ENCODE data around the gene ELFN2. TPM values are rescaled to one million over a fixed set of nuclear protein-coding genes. Genes with fewer than 3 reads are reported as not detected.

The ELFN2 gene
- total RNA-seq, 4 donors from 2014 or later, result 0.30 to 4.4 (median 3.1) TPM

GRCh38 chr22:37318364-37319109 lies 108.7 kb downstream of the ELFN2 start:
- no peak for TF ChIP-seq CTCF (IDR thresholded peaks at IDR 0.05)
- TF ChIP-seq EP300 (IDR thresholded peaks at IDR 0.05), result no peak
- no peak for TF ChIP-seq POLR2A (IDR thresholded peaks at IDR 0.05)

More at GRCh38 chr22:37318364-37319109, 108.7 kb downstream of the ELFN2 start:
- peaks cover 0 to 8% (median 0%) of the 10 kb centered on the region in 4 donors for H3K4me1 ChIP-seq
- no peak for DNase-seq (ENCODE audit: low spot score in 2 of 2)
- WGBS, 2 donors, result 60 to 62% methylated on average over 18 of the region's 18 CpGs
- H3K4me3 ChIP-seq, result no peak overlapping the region
- H3K36me3 ChIP-seq, result no peaks in the 10 kb centered on the region
- no peak overlapping the region for H3K27ac ChIP-seq
- no peaks in the 10 kb centered on the region for H3K9me3 ChIP-seq
- H3K27me3 ChIP-seq, result peaks cover 0 to 23% of the 10 kb centered on the region in 2 donors

Other genes starting within 250 kb of the ELFN2 start
- gene C1QTNF6, start 239.2 kb downstream of the ELFN2 start, total RNA-seq, result 1 to 10 TPM; 2.6 to 3.9 (median 3.4) TPM
- gene SSTR3, start 215.0 kb downstream of the ELFN2 start, total RNA-seq, result not detected
- 10 to 100 TPM in 1 of 4 donors, 1 to 10 TPM in 3; 6.3 to 18.6 (median 7.8) TPM for gene RAC2, start 183.2 kb downstream of the ELFN2 start, total RNA-seq
- 10 to 100 TPM in 3 of 4 donors, 1 to 10 TPM in 1; 7.7 to 27.3 (median 19.0) TPM for gene CYTH4, start 145.0 kb downstream of the ELFN2 start, total RNA-seq
- 10 to 100 TPM; 11.7 to 24.9 (median 19.4) TPM for gene MFNG, start 58.9 kb upstream of the ELFN2 start, total RNA-seq
- 10 to 100 TPM; 12.5 to 21.6 (median 17.0) TPM for gene CARD10, start 91.9 kb upstream of the ELFN2 start, total RNA-seq
- gene CDC42EP1, start 133.0 kb upstream of the ELFN2 start, total RNA-seq, result 10 to 100 TPM; 28.4 to 53.4 (median 33.4) TPM
- not detected for gene LGALS2, start 152.6 kb upstream of the ELFN2 start, total RNA-seq
- gene GGA1, start 181.4 kb upstream of the ELFN2 start, total RNA-seq, result 10 to 100 TPM; 66.3 to 99.0 (median 77.2) TPM
- 10 to 100 TPM in 2 of 4 donors, 1 to 10 TPM in 2; 7.5 to 19.8 (median 13.9) TPM for gene SH3BP1, start 212.2 kb upstream of the ELFN2 start, total RNA-seq
- gene PDXP, start 231.2 kb upstream of the ELFN2 start, total RNA-seq, result 10 to 100 TPM; 14.7 to 19.7 (median 16.2) TPM
- gene LGALS1, start 248.2 kb upstream of the ELFN2 start, total RNA-seq, result 1,000 to 10,000 TPM; 1,362 to 3,592 (median 2,463) TPM

Measured in tibial nerve (tissue), 4 donors.